Liver (tissue), 9 donors: Measurements from ENCODE around the gene RREB1. TPM values are rescaled to one million over a fixed set of nuclear protein-coding genes. Genes with fewer than 3 reads are reported as not detected.

Source experiments
- DNase-seq: peaks from one replicate; pipeline ENCODE4 v3.0.0-alpha.2; 2017; ENCODE audit warnings: low spot score
- H3K27ac ChIP-seq, 2 donors: one replicate each; pipeline ENCODE4 v1.7.0; 2013; ENCODE audit warnings: inconsistent platforms in 2 of 2, low read length in 2 of 2, control low read depth in 1 of 2, low read depth in 1 of 2, mild to moderate bottlenecking in 1 of 2
- H3K27me3 ChIP-seq, 4 donors: one replicate each; pipeline versions ENCODE4 v1.6.1 to v1.7.0; 2013; ENCODE audit warnings: low read length in 3 of 4, inconsistent platforms in 1 of 4, mild to moderate bottlenecking in 1 of 4, moderate library complexity in 1 of 4; ENCODE audit not compliant: control insufficient read depth in 4 of 4, insufficient read depth in 4 of 4
- H3K36me3 ChIP-seq, 4 donors: one replicate each; pipeline versions ENCODE4 v1.6.1 to v1.7.0; 2013; ENCODE audit warnings: low read length in 3 of 4, mild to moderate bottlenecking in 3 of 4, low read depth in 1 of 4, moderate library complexity in 1 of 4; ENCODE audit not compliant: control insufficient read depth in 4 of 4, insufficient read depth in 3 of 4
- H3K4me1 ChIP-seq, 4 donors: one replicate each; pipeline versions ENCODE4 v1.6.1 to v1.7.0; 2013; ENCODE audit warnings: low read length in 3 of 4, mild to moderate bottlenecking in 3 of 4, moderate library complexity in 1 of 4; ENCODE audit not compliant: control insufficient read depth in 4 of 4, insufficient read depth in 4 of 4
- H3K4me3 ChIP-seq, 3 donors: one replicate each; pipeline versions ENCODE4 v1.6.1 to v1.7.0; 2013; ENCODE audit warnings: low read length in 3 of 3, control low read depth in 1 of 3, low read depth in 1 of 3, mild to moderate bottlenecking in 1 of 3
- H3K9ac ChIP-seq, 2 donors: one replicate each; pipeline ENCODE4 v1.7.0; 2013; ENCODE audit warnings: low read length in 2 of 2, mild to moderate bottlenecking in 2 of 2, moderate library complexity in 2 of 2, control low read depth in 1 of 2, low read depth in 1 of 2
- H3K9me3 ChIP-seq, 4 donors: one replicate each; pipeline versions ENCODE4 v1.6.1 to v1.7.0; 2013; ENCODE audit warnings: low read length in 3 of 4; ENCODE audit not compliant: control insufficient read depth in 4 of 4
- EGR1 ChIP-seq, 2 donors: IDR thresholded peaks; 2 replicates each; pipeline ENCODE4 v1.6.1; 2016 to 2018; ENCODE audit warnings: antibody characterized with exemption in 2 of 2, low read depth in 2 of 2
- FOXA2 ChIP-seq: IDR thresholded peaks from 2 replicates; pipeline ENCODE4 v1.6.1; 2016; ENCODE audit warnings: antibody characterized with exemption
- GABPA ChIP-seq, 2 donors: IDR thresholded peaks in 1 of 2; conservative IDR thresholded peaks in 1 of 2; 2 replicates each; pipeline ENCODE4 v1.6.1; 2016; ENCODE audit warnings: antibody characterized with exemption in 2 of 2, mild to moderate bottlenecking in 1 of 2, moderate library complexity in 1 of 2
- HNF4A ChIP-seq, 2 donors: conservative IDR thresholded peaks; 2 replicates each; pipeline ENCODE4 v1.6.1; 2016; ENCODE audit warnings: antibody characterized with exemption in 2 of 2, mild to moderate bottlenecking in 2 of 2
- HNF4G ChIP-seq: IDR thresholded peaks from 2 replicates; pipeline ENCODE4 v1.6.1; 2016; ENCODE audit warnings: antibody characterized with exemption
- JUND ChIP-seq, 2 donors: IDR thresholded peaks; 2 replicates each; pipeline ENCODE4 v1.6.1; 2016; ENCODE audit warnings: antibody characterized with exemption in 2 of 2
- MAX ChIP-seq: IDR thresholded peaks from 2 replicates; pipeline ENCODE4 v1.6.1; 2016; ENCODE audit warnings: antibody characterized with exemption
- NR2F2 ChIP-seq: IDR thresholded peaks from 2 replicates; pipeline ENCODE4 v1.6.1; 2016; ENCODE audit warnings: antibody characterized with exemption
- RAD21 ChIP-seq, 2 donors: IDR thresholded peaks; 2 replicates each; pipeline ENCODE4 v1.6.1; 2016; ENCODE audit warnings: antibody characterized with exemption in 2 of 2, mild to moderate bottlenecking in 2 of 2
- RXRA ChIP-seq, 2 donors: IDR thresholded peaks; 2 replicates each; pipeline ENCODE4 v1.6.1; 2017 to 2018; ENCODE audit warnings: antibody characterized with exemption in 2 of 2, mild to moderate bottlenecking in 1 of 2
- SP1 ChIP-seq: IDR thresholded peaks from 2 replicates; pipeline ENCODE4 v1.6.1; 2018; ENCODE audit warnings: antibody characterized with exemption, mild to moderate bottlenecking
- TAF1 ChIP-seq: conservative IDR thresholded peaks from 2 replicates; pipeline ENCODE4 v1.6.1; 2016; ENCODE audit warnings: antibody characterized with exemption, mild to moderate bottlenecking
- YY1 ChIP-seq: IDR thresholded peaks from 2 replicates; pipeline ENCODE4 v1.6.1; 2016; ENCODE audit warnings: antibody characterized with exemption, mild to moderate bottlenecking
- ZBTB33 ChIP-seq: IDR thresholded peaks from 2 replicates; pipeline ENCODE4 v1.6.1; 2016; ENCODE audit warnings: antibody characterized with exemption
- WGBS: extraction: QIAGEN DNeasy Blood & Tissue Kit; methylation state at CpG from one replicate; pipeline ENCODE4 v1.1.7; 2013; 5-methylcytosine and 5-hydroxymethylcytosine counted together
- polyA plus RNA-seq, 2 donors: library from polyadenylated mRNA; stranded (reverse) in 1 of 2; unstranded in 1 of 2; fragments of 200-250 nt in 1 of 2; fragments of >200 nt in 1 of 2; fragmentation: Nextera tagmentation in 1 of 2; extraction: Ambion mirVana in 1 of 2; gene quantifications; one replicate each; pipeline versions ENCODE4 v1.2.1 to v1.2.3, GENCODE V29; 2013 to 2015
- total RNA-seq, 2 donors: library from RNA; depleted of rRNA; stranded (reverse); fragments of >200 nt; gene quantifications; one replicate each; pipeline ENCODE4 v1.2.3, GENCODE V29; 2014
- TF ChIP-seq, protein P1 (sequence below): fragments of 150-350 bp; IDR thresholded peaks from 2 replicates; pipeline ENCODE4 v1.5.1; 2017; ENCODE audit warnings: improper control_type of control experiment, low read depth, low read length; ENCODE audit not compliant: missing input control
- donor health status: healthy.
- donor health status: healthy.
- donor health status: healthy.
- donor health status: healthy.
- donor health status: healthy.

RREB1 gene
- total and polyA plus RNA-seq, 4 donors: 10.1 to 28.9 (median 17.3) TPM

- H3K36me3 ChIP-seq: no peaks in the 10 kb centered on the region
- no peak for TF ChIP-seq JUND (IDR thresholded peaks at IDR 0.05)
- no peak for TF ChIP-seq FOXA2
- TF ChIP-seq MAX: no peak
- no peak for TF ChIP-seq GABPA (IDR thresholded peaks at IDR 0.05 in 1 of 2, conservative IDR thresholded peaks at IDR 0.05 in 1 of 2)
- TF ChIP-seq YY1: no peak
- no peak for TF ChIP-seq HNF4G
- no peak for TF ChIP-seq TAF1
- TF ChIP-seq, protein P1, sequence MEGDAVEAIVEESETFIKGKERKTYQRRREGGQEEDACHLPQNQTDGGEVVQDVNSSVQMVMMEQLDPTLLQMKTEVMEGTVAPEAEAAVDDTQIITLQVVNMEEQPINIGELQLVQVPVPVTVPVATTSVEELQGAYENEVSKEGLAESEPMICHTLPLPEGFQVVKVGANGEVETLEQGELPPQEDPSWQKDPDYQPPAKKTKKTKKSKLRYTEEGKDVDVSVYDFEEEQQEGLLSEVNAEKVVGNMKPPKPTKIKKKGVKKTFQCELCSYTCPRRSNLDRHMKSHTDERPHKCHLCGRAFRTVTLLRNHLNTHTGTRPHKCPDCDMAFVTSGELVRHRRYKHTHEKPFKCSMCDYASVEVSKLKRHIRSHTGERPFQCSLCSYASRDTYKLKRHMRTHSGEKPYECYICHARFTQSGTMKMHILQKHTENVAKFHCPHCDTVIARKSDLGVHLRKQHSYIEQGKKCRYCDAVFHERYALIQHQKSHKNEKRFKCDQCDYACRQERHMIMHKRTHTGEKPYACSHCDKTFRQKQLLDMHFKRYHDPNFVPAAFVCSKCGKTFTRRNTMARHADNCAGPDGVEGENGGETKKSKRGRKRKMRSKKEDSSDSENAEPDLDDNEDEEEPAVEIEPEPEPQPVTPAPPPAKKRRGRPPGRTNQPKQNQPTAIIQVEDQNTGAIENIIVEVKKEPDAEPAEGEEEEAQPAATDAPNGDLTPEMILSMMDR: no peak
- no peak for TF ChIP-seq HNF4A (conservative IDR thresholded peaks at IDR 0.05)
- no peak for TF ChIP-seq NR2F2
- no peak for TF ChIP-seq ZBTB33
- TF ChIP-seq EGR1 (IDR thresholded peaks at IDR 0.05; ENCODE audit: low read depth in 2 of 2): no peak
- no peak for TF ChIP-seq RAD21 (IDR thresholded peaks at IDR 0.05)
- no peak overlapping the region for H3K4me3 ChIP-seq
- no peaks in the 10 kb centered on the region for H3K27me3 ChIP-seq
- H3K9me3 ChIP-seq: no peaks in the 10 kb centered on the region
- H3K4me1 ChIP-seq: peaks cover 17 to 61% (median 45%) of the 10 kb centered on the region in 4 donors
- H3K9ac ChIP-seq: no peak overlapping the region
- 47% methylated on average over 11 of the region's 11 CpGs for WGBS
- H3K27ac ChIP-seq: peak overlapping the region; percentile 69 to 78
- DNase-seq: no peak
Measured at GRCh38 chr6:7137335-7138045, 29.7 kb downstream of the RREB1 start.

DNA sequence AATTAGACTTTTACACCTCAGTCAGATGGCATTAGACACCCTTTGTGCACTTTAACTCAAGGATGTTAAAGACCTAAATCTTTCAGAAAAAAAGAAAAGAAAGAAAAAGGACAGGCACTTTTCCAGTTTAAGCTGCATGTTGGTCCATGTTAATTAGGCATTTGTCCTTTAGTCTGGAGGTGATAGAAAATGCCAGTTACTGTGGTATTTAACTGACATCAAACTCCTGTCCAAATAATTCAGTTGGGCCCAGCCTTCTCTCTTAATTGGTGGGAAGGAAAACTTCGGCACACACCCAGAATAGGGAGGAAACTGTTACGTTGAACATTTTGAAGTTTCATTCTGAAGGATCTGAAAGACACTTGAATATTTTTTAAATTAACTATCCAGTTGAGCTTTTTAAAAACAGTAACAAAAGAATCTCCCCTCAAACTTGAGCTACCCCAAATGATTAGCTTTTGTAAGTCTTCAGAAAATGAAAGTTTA is 30.3 kb downstream of the RREB1 start:
- peak overlapping the region in 1 of 2 donors; percentile 77 for H3K9ac ChIP-seq
- H3K4me1 ChIP-seq: peaks cover 18 to 67% (median 50%) of the 10 kb centered on the region in 4 donors
- TF ChIP-seq SP1 (no peak), TAF1 (no peak), GABPA (IDR thresholded peaks at IDR 0.05 in 1 of 2, conservative IDR thresholded peaks at IDR 0.05 in 1 of 2) (no peak), FOXA2 (no peak), RXRA (IDR thresholded peaks at IDR 0.05) (no peak)
- TF ChIP-seq, protein P1: no peak
- no peak overlapping the region for H3K4me3 ChIP-seq
- DNase-seq: no peak
- WGBS: 26% methylated on average over 2 of the region's 2 CpGs
- no peaks in the 10 kb centered on the region for H3K36me3 ChIP-seq
- H3K27me3 ChIP-seq: no peaks in the 10 kb centered on the region
- no peaks in the 10 kb centered on the region for H3K9me3 ChIP-seq
- H3K27ac ChIP-seq: peak overlapping the region; percentile 69 to 78
